NCI-H226 (cell line): ENCODE data around the gene CAMSAP3.
"Not testable (repeated sequence)": the region's sequence is repeated elsewhere in the genome, so short reads cannot be mapped to it uniquely, and the experiment has no call there.

Experiments
- DNase-seq: peaks from one replicate; pipeline ENCODE4 v3.0.0-alpha.2; 2015

The CAMSAP3 gene

DNA sequence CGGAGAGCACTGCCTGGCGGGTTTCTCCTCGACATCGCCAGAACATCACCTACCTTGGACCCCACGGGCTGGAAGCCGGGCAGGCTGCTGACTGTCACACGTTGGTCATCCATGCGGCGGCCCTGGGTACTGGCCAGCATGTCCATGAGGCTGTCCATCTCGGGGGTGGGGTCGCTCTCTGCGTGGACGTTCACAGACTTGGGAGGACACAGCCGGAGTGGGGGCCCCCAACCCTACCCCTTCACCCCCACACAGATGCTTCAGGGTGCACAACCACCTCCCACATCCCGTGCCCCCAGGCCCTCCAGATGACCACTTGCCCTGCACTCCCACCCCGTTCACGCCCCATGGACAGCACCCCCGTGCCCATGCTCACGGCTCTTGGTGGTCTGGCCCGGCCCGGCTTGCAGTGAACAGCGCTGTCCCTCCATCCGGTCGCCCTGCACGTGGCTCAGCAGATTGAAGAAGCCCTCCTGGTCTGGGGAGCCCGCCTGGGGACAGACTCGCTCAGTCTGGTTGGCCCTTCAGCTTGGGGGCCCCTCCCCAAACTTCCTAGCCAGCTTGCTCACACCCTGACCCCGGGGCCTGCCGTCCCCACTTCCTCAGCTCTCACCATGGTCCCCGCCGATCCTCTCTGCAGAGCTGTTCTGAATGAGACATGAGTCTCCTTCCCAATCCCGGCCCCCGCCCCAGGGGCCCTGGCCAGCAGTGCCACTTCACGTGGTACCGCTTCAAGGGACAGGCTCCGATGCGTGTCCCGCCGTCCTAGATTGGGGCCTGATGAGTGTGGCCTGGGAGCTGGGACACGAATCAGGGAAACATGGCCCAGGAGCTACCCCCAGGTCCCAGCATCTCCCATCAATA lies 36.9 kb downstream of the CAMSAP3 start:
- no peak for DNase-seq

GRCh38 chr19:7633698-7634097 lies 38.0 kb downstream of the CAMSAP3 start, which contains the start of gene PCP2:
PCP2 (minus strand) TSS chr19:7633719; CDS start chr19:7633457, 262 bp downstream.
- DNase-seq: no peak

DNA sequence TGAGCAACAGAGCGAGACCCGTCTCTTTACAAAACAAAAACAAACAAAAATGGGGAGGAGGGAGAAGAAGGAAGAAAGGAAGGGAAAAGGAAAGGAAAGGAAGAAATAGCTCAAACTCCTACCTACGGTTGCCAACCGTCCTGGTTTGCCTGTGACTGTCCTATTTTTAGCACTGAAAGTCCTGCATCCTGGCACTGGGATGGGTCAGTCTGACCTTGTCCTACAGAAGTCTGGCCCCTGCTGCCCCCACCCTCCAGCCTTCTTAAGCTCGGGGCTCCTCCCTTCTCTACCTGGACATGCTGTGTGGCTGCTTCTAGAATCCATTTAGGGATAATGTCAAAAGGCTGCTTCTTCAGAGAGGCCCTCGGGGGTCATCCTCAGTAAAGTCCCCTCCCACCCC lies 40.0 kb downstream of the CAMSAP3 start:
- DNase-seq: no peak

DNA sequence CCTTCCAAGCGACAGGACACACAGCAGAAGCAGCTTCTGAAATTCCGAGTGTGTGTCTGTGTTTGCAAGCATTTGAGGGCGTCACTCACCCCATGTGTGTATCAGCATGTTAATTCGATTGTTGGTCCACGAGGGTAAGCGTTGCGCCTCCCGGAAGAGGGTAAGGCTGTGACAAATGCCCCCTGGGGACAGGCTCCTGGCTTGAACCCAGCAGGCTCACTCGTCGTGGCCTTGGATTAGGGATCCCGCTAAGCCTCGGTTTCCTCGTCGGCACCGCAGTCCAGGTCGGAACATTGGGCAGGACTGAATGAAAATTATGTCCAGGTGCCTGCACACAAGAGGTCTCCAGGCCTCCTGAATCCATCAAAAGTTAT lies 40.6 kb downstream of the CAMSAP3 start:
- no peak for DNase-seq

DNA sequence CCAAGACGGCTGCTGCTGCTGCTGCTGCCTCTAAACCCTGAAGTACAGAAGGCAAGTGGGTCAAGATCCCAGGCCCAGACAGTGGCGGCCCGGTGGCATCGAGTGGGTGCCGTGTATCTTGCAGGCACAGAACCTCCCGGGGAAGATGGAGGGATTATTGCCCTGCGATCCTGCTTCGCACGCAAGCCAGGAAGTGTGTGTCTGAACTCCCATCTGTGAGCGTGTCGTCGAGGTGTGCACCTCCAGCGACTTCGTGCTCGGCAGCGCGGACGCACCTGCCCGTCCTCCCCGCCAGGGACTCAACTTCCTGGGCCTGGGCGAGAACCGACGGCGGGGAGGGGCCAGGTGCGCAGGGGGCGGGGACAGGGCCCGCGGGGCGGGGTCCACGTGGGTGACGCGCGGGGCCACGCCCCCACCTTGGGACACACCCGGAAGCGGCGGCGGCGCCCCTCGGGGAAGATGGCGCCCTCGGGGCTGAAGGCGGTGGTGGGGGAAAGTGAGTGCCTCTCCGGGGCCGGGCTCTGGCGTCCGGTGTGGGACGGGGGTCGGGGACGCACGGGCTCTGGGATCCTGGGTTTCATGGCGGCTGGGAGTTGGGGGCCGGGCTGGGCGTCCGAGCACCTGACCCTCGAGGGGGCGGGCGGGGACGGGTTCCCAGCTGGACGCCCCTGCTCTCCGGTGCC lies 41.2 kb downstream of the CAMSAP3 start, which contains the start of gene STXBP2:
Gene STXBP2 (plus strand): TSS at position 420 of the 683 bp plus-strand sequence. CDS start 40 bp downstream, at position 460.
- DNase-seq: peak; percentile 45

DNA sequence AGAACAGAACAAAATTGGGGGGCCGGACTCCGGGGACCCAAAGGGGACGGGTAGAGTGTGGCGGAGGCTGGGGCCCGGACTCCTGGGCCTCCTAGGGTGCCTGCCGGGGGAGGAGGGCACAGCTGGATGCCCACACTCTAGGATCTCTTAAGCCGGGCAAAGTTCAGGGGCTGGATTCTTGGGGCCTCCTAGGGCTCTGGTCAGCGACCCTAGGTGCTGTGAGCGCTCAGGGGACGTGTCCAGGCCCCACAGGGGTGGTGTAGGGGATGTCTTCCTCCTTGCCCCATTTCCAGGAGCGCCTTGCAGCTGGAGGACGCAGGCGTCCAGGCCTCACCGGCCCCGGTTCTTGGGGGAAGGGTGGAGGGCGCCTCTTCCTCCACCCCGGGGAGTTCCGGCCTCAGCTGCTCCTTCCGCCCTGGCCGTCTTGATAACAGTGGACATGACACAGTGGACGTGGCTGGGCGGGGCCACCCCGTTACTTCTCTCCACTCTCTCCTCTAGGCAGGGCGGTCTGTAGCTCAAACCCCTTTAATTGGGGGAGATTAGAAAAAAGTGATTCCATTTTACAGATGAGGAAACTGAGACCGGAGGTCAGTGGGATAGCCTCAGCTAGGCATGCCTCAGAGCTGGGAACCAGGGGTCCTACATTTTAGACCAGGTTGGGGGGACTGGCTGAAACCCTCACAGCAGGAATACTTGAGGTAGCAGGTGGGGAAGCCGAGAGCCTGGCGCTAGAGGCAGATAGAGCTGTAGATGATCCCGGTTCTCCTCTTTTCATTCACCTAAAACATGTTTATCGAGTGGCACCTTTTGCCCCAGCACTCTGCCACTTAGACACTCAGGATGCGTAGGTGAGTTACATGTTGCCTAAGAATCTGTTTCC lies 42.0 kb downstream of the CAMSAP3 start:
- DNase-seq: peak; percentile 64

DNA sequence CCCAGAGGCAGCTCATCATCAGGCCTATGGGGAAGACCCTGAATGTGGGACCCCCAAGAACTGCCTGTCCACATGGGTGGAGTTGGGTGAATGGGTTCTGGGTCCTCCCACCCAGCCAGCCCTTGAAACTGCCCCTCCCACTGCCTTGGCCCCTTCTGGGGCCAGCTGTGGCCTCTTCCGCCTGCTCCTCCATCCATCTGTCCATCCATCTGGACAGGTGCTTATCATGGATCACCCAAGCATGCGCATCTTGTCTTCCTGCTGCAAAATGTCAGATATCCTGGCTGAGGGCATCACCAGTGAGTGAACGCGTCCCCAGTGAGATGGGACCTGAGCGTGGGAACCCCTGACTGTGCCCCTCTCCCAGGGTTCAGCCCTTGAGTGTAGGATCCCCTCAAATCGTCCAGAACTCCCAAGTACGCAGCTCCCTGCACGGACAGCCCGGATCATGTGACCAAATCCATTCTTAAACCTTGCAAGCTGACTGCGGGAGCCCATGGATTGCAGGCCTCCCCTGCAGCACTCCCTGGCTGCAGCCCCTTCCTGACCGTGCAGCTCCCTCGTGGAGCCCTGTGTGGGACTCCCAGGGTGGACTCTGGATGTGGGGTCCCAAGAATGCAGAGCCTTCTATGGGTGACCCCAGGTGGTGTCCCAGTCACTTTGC lies 43.3 kb downstream of the CAMSAP3 start:
- no peak for DNase-seq

DNA sequence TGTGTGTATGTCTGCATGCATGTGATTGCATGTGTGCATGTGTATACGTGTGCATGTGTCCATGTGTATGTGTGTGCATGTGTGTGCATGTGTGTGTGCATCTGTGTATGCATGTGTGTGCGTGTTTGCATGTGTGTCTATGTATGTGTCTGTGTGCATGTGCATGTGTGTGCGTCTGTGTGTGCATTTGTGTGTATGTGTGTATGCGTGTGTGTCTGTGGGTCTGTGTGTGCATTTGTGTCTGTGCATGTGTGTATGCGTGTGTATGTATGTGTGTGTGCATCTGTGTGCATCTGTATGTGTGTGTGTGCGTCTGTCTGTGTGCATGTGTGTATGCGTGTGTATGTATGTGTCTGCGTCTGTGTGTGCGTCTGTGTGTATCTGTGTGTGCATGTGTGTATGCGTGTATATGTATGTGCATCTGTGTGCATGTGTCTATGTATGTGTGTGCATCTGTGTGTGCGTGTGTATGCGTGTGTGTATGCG lies 44.2 kb downstream of the CAMSAP3 start:
- DNase-seq: no peak

- DNase-seq: no peak
Observed at GRCh38 chr19:7640803-7641202, 45.1 kb downstream of the CAMSAP3 start.

- DNase-seq: no peak
Observed at GRCh38 chr19:7641290-7642276, 45.9 kb downstream of the CAMSAP3 start.

DNA sequence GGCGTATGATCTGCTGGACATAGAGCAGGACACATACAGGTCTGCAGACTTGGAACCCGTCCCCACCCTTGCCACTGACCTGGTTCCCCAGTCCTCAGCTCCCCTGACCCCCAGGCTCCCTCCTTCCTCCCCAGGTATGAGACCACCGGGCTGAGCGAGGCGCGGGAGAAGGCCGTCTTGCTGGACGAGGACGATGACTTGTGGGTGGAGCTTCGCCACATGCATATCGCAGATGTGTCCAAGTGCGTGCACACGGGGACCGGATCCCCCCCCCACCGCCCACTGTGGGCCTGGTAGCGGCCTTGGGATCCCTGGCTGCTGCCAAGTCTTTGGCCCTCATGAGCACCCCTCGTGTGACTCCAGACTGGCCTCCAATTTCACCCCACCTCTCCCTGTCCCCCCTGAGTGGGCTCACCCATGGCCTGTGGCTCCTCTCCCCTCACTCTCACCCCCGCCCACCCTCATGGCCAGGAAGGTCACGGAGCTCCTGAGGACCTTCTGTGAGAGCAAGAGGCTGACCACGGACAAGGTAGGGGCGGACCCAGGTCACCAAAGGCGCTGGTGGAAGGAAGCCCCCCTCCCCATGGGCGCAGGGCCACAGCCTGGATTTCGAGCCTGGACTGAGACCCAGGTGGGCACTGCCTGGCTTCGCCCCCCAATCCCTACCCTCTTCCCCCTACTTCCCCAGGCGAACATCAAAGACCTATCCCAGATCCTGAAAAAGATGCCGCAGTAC lies 46.8 kb downstream of the CAMSAP3 start:
- no peak for DNase-seq

DNA sequence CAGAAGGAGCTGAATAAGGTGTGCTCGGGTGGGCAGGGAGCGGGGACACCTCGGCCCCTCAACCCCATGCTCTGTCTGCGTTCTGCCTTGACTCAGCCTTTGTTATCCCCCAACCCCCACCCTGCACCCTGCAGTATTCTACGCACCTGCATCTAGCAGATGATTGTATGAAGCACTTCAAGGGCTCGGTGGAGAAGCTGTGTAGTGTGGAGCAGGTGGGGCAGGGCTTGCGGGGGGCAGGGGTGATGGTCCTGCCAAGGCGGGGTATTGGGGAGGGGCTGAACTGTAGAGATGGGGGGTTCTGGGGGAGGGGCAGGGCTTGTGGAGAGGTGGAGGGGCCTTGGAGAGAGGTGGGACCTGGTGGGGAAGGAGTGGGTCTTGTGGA lies 47.4 kb downstream of the CAMSAP3 start:
- no peak for DNase-seq

- not testable (repeated sequence) for DNase-seq
Observed at GRCh38 chr19:7643629-7644549, 48.2 kb downstream of the CAMSAP3 start.

GRCh38 chr19:7644550-7644877 lies 48.9 kb downstream of the CAMSAP3 start:
- no peak for DNase-seq

GRCh38 chr19:7645163-7645562 lies 49.5 kb downstream of the CAMSAP3 start:
- DNase-seq: no peak

- no peak for DNase-seq
Observed at GRCh38 chr19:7645656-7646425, 50.2 kb downstream of the CAMSAP3 start.

GRCh38 chr19:7646426-7646700 lies 50.7 kb downstream of the CAMSAP3 start:
- DNase-seq: no peak

- no peak for DNase-seq
Observed at GRCh38 chr19:7647156-7647555, 51.5 kb downstream of the CAMSAP3 start.
